Small intestine (tissue), 7 donors: Measurements from ENCODE around the gene LRRC45. TPM values are rescaled to one million over a fixed set of nuclear protein-coding genes. Genes with fewer than 3 reads are reported as not detected.

ENCODE experiments used
- DNase-seq, 2 donors: peaks; one replicate each; pipeline versions ENCODE4 v3.0.0 to v3.0.0-alpha.2; 2013
- FAIRE-seq: peaks from 2 replicates; lab custom pipeline; 2012; peaks lifted over from hg19 to GRCh38; lab: Jason Lieb, UNC
- H3K27ac ChIP-seq, 3 donors: one replicate each; pipeline ENCODE4 v1.5.1; 2013; ENCODE audit warnings: low read length in 2 of 3, mild to moderate bottlenecking in 2 of 3, control low read depth in 1 of 3, inconsistent platforms in 1 of 3, low read depth in 1 of 3, moderate library complexity in 1 of 3
- H3K27me3 ChIP-seq, 3 donors: one replicate each; pipeline ENCODE4 v1.6.1; 2013; ENCODE audit warnings: low read length in 3 of 3, inconsistent platforms in 1 of 3; ENCODE audit not compliant: control insufficient read depth in 3 of 3, insufficient read depth in 3 of 3
- H3K36me3 ChIP-seq, 3 donors: one replicate each; pipeline ENCODE4 v1.6.1; 2013; ENCODE audit warnings: low read length in 3 of 3, inconsistent platforms in 1 of 3, low read depth in 1 of 3, mild to moderate bottlenecking in 1 of 3, moderate library complexity in 1 of 3; ENCODE audit not compliant: control insufficient read depth in 3 of 3, insufficient read depth in 2 of 3
- H3K4me1 ChIP-seq, 3 donors: one replicate each; pipeline ENCODE4 v1.6.1; 2013; ENCODE audit warnings: low read length in 2 of 3, inconsistent platforms in 1 of 3, low read depth in 1 of 3, mild to moderate bottlenecking in 1 of 3, moderate library complexity in 1 of 3; ENCODE audit not compliant: control insufficient read depth in 3 of 3, insufficient read depth in 2 of 3
- H3K4me3 ChIP-seq, 3 donors: one replicate each; pipeline ENCODE4 v1.5.1; 2013; ENCODE audit warnings: low read length in 3 of 3, control low read depth in 1 of 3, inconsistent platforms in 1 of 3, low read depth in 1 of 3, mild to moderate bottlenecking in 1 of 3, moderate library complexity in 1 of 3
- H3K9me3 ChIP-seq, 2 donors: one replicate each; pipeline ENCODE4 v1.6.1; 2013; ENCODE audit warnings: low read depth in 1 of 2, low read length in 1 of 2; ENCODE audit not compliant: control insufficient read depth in 2 of 2, insufficient read depth in 1 of 2
- WGBS, 3 donors: extraction: QIAGEN DNeasy Blood & Tissue Kit; methylation state at CpG; one replicate each; pipeline ENCODE4 v1.1.7; 2013; 5-methylcytosine and 5-hydroxymethylcytosine counted together
- polyA plus RNA-seq, 4 donors: library from polyadenylated mRNA; stranded (reverse) in 3 of 4; unstranded in 1 of 4; fragments of 200-250 nt in 3 of 4; fragments of 120-200 nt in 1 of 4; gene quantifications; one replicate each; pipeline versions ENCODE4 v1.2.1 to v1.2.3, GENCODE V29; 2013
- donor health status: healthy with polysubstance abuse.
- donor health status: control.
- donor health status: control.
- donor health status: Bipolar disorder and iron deficiency.
- donor health status: healthy.

The LRRC45 gene
- polyA plus RNA-seq, 4 donors: 10.8 to 26.7 (median 16.4) TPM

- Histone ChIP-seq H3K4me1 (peaks cover 0 to under 1% (median 0%) of the 10 kb centered on the region in 3 donors), H3K27me3 (no peaks in the 10 kb centered on the region), H3K9me3 (no peaks in the 10 kb centered on the region), H3K36me3 (peaks cover 0 to 79% (median 0%) of the 10 kb centered on the region in 3 donors), H3K4me3 (no peak overlapping the region), H3K27ac (no peak overlapping the region)
- FAIRE-seq (no peak), DNase-seq (peak in 1 of 2 donors; percentile 18)
- WGBS, 3 donors: 39 to 68% (median 49%) methylated on average over 21 to 23 of the region's 23 CpGs
These were observed 8.7 kb upstream of the LRRC45 start for GRCh38 chr17:82014432-82014831.

DNA sequence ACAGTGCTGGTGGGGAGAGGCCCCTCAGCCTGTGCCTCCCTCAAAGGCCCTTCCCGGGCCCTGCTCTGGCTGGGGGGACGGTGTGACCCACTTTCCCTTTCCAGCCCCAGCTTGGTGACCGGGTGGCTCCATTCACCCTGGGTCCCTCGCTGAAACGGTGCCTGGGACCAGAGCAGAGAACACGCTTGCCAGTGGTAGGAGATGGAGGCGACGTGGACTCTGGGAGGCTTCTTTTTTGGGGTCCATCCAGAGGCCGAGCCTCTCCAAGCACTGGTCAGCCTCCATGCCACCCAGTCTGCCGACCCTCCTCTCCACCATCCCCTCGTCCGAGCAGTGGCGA lies 8.2 kb upstream of the LRRC45 start:
- FAIRE-seq (no peak), DNase-seq (no peak)
- WGBS, 3 donors: 81 to 86% (median 82%) methylated on average over 13 of the region's 13 CpGs
- no peak overlapping the region for H3K27ac ChIP-seq
- H3K27me3 ChIP-seq: no peaks in the 10 kb centered on the region
- no peak overlapping the region for H3K4me3 ChIP-seq
- H3K36me3 ChIP-seq: peaks cover 0 to 76% (median 0%) of the 10 kb centered on the region in 3 donors
- H3K9me3 ChIP-seq: no peaks in the 10 kb centered on the region
- H3K4me1 ChIP-seq: peaks cover 0 to 4% (median 0%) of the 10 kb centered on the region in 3 donors

- FAIRE-seq (no peak), DNase-seq (no peak)
- Histone ChIP-seq H3K4me1 (peaks cover 0 to 8% (median 0%) of the 10 kb centered on the region in 3 donors), H3K36me3 (peaks cover 0 to 78% (median 0%) of the 10 kb centered on the region in 3 donors), H3K4me3 (no peak overlapping the region), H3K9me3 (no peaks in the 10 kb centered on the region), H3K27ac (no peak overlapping the region), H3K27me3 (no peaks in the 10 kb centered on the region)
- 80 to 90% (median 88%) methylated on average over 22 to 24 of the region's 24 CpGs for WGBS, 3 donors
These were observed 7.7 kb upstream of the LRRC45 start for GRCh38 chr17:82015311-82015971.

- no peak overlapping the region for H3K27ac ChIP-seq
- no peaks in the 10 kb centered on the region for H3K27me3 ChIP-seq
- FAIRE-seq (no peak), DNase-seq (no peak)
- peaks cover 0 to 76% (median 0%) of the 10 kb centered on the region in 3 donors for H3K36me3 ChIP-seq
- 86 to 94% (median 92%) methylated on average over 21 to 28 of the region's 28 CpGs for WGBS, 3 donors
- no peak overlapping the region for H3K4me3 ChIP-seq
- H3K4me1 ChIP-seq: peaks cover 0 to 14% (median 0%) of the 10 kb centered on the region in 3 donors
- no peaks in the 10 kb centered on the region for H3K9me3 ChIP-seq
These were observed 6.8 kb upstream of the LRRC45 start for GRCh38 chr17:82016061-82016874.

DNA sequence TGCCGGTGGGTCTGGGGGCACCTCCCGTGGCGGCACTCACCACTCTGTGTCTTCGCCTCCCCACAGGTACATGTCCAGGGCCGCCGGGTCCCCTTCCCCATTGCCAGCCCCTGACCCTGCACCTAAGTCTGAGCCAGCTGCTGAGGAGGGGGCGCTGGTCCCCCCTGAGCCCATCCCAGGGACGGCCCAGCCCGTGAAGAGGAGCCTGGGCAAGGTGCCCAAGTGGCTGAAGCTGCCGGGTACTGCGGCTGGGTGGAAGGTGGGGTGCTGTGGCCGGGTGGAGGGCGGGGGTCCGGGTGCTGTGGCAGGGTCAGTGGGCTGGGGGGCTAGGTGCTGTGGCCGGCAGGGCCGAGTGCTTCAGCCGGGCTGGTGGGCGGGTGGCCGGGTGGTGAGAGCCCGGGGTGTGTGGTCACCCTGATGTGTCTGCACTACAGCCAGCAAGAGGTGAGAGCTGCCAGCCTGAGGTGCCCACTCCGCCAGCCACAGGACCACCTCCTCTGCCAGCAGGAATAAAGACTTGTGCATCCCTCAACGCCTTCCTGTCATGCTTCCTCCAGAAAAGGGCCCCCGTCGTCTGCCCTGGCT lies 6.1 kb upstream of the LRRC45 start:
- H3K4me1 ChIP-seq: peaks cover 0 to 21% (median 0%) of the 10 kb centered on the region in 3 donors
- H3K9me3 ChIP-seq: no peaks in the 10 kb centered on the region
- no peak overlapping the region for H3K27ac ChIP-seq
- DNase-seq: no peak
- no peak overlapping the region for H3K4me3 ChIP-seq
- FAIRE-seq: no peak
- 88 to 89% (median 88%) methylated on average over 24 of the region's 24 CpGs for WGBS, 3 donors
- peaks cover 0 to 69% (median 0%) of the 10 kb centered on the region in 3 donors for H3K36me3 ChIP-seq
- no peaks in the 10 kb centered on the region for H3K27me3 ChIP-seq

DNA sequence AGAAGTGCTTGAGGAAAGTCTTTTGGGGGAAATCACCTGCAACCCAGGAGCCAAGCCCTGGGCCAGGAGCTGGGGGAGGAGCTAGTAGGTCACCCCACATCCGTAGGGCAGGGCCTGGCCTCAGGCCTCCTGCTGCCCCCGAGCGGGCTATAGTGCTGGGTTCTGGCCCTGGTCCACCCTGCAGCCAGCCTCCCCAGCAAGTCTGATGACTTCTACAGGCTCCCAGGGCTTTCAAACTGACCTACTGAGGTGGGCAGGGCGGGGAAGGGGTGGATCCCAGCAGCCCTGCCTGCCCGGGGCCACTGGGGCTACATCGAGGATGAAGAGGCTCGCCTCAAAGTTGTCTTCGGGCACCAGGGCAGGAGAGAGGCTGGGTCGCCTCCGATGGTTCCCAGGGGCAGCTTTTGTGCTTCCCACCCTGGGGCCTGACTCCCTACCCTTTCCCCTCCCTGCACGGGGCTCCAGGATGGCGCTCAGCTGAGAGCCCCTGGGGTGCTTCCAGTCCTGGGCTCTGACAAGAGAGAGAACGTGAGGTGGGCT lies 5.4 kb upstream of the LRRC45 start:
- WGBS, 3 donors: 70 to 74% (median 72%) methylated on average over 12 to 13 of the region's 13 CpGs
- Histone ChIP-seq H3K4me1 (peaks cover 0 to 22% (median 0%) of the 10 kb centered on the region in 3 donors), H3K27me3 (no peaks in the 10 kb centered on the region), H3K27ac (no peak overlapping the region), H3K36me3 (peaks cover 0 to 62% (median 0%) of the 10 kb centered on the region in 3 donors), H3K9me3 (no peaks in the 10 kb centered on the region), H3K4me3 (no peak overlapping the region)
- DNase-seq: no peak
- no peak for FAIRE-seq

DNA sequence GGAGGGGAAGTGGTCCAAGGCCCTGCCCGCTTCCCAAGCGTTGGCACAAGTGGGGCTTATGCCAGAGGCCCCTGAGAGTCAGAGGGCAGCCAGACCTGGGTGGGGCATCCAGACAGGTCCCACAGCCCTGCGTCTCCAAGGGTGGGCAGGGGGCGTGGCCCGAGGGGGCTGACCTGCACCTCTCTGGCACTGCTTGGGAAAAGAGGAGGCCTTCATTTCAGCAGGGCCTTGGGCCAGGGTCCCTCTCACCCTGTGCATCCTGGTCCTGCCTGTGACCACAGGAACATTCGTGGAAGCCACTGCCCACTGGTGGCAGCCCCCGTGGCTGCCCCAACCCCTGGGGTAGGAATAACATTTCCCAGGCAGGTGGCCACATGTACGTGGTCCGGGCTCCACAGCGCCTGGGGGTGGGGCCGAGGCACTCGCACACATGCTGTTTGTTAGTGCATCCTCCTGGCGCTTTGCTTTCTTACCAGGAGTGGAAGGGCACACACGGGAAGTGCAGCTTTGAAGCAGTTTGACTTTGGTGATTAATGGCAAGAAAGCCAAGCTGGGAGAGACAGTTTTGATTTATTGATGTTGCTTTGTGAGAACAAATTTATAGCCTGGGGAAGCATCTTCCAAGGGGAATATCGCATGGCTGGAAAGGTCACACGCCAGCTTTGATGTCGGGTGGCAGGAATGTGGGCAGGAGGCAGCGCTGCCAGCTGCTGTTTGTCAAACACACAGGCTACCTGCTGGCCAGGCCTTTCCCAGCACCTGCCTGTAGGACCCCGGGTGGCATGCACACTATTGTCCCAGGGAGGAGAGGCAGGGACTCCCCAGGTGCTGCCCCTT lies 4.7 kb upstream of the LRRC45 start:
- DNase-seq (no peak), FAIRE-seq (no peak)
- H3K27me3 ChIP-seq: no peaks in the 10 kb centered on the region
- H3K36me3 ChIP-seq: peaks cover 0 to 56% (median 0%) of the 10 kb centered on the region in 3 donors
- no peak overlapping the region for H3K4me3 ChIP-seq
- WGBS, 3 donors: 52 to 74% (median 64%) methylated on average over 19 of the region's 19 CpGs
- no peak overlapping the region for H3K27ac ChIP-seq
- peaks cover 0 to 22% (median 0%) of the 10 kb centered on the region in 3 donors for H3K4me1 ChIP-seq
- no peaks in the 10 kb centered on the region for H3K9me3 ChIP-seq
